Measurements from ENCODE around the gene MRPL54. TPM values are rescaled to one million over a fixed set of nuclear protein-coding genes. Genes with fewer than 3 reads are reported as not detected.
"Not testable (repeated sequence)": the region's sequence is repeated elsewhere in the genome, so short reads cannot be mapped to it uniquely, and the experiment has no call there.

MRPL54 gene
- total RNA-seq, 1 experiment from 2014 or later, result 74.4 TPM

DNA sequence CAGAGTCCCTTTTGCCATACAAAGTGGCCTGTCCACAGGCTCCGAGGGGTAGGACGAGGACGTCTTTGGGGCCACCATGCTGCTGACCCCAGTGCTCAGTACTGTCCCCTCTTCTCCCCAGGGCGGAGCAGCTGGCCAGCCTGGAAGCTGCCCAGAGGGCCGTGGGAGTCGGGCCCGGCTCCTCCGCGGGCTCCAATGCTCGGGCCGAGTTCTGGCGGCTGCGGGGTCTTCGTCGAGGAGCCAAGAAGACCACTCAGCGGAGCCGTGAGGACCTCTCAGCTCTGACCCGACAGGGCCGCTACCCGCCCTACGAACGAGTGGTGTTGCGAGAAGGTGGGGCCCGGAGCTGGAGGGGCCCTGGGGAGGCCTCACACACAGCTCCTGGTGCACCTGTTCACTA, 22.1 kb upstream of the MRPL54 start:
- DNase-seq (ENCODE audit: low spot score), result no peak

GRCh38 chr19:3743486-3743885, 19.0 kb upstream of the MRPL54 start:
- peak; percentile 28 for DNase-seq (ENCODE audit: low spot score)

GRCh38 chr19:3745363-3746045, 17.0 kb upstream of the MRPL54 start:
- DNase-seq (ENCODE audit: low spot score), result no peak

- DNase-seq (ENCODE audit: low spot score), result no peak
Measured at GRCh38 chr19:3746371-3747056, 16.0 kb upstream of the MRPL54 start.

GRCh38 chr19:3748965-3749364, 13.5 kb upstream of the MRPL54 start:
- DNase-seq (ENCODE audit: low spot score), result no peak

- no peak for DNase-seq (ENCODE audit: low spot score)
Measured at GRCh38 chr19:3750211-3750610, 12.3 kb upstream of the MRPL54 start.

GRCh38 chr19:3751236-3751635, 11.2 kb upstream of the MRPL54 start:
- DNase-seq (ENCODE audit: low spot score), result no peak

- DNase-seq (ENCODE audit: low spot score), result no peak
Measured at GRCh38 chr19:3752492-3752891, 10.0 kb upstream of the MRPL54 start.

GRCh38 chr19:3753631-3754410, 8.7 kb upstream of the MRPL54 start:
- no peak for DNase-seq (ENCODE audit: low spot score)

DNA sequence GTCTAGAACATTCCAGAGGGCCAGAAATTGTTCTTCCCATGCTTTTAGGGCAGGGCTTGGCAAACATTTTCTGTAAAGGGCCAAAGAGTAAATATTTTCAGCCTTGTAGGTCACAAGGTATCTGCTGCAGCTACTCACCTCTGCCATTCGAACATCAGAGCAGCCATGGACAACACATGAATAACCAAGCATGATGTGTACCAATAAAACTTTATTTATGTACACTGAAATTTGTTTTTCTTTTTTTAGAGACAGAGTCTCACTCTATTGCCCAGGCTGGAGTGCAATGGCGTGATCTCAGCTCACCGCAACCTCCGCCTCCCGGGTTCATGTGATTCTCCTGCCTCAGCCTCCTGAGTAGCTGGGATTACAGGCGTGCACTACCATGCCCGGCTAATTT, 4.8 kb upstream of the MRPL54 start:
- not testable (repeated sequence) for DNase-seq (ENCODE audit: low spot score)

- not testable (repeated sequence) for DNase-seq (ENCODE audit: low spot score)
Measured at GRCh38 chr19:3758297-3758696, 4.2 kb upstream of the MRPL54 start.

GRCh38 chr19:3759482-3760254, 2.8 kb upstream of the MRPL54 start:
- DNase-seq (ENCODE audit: low spot score), result no peak

DNA sequence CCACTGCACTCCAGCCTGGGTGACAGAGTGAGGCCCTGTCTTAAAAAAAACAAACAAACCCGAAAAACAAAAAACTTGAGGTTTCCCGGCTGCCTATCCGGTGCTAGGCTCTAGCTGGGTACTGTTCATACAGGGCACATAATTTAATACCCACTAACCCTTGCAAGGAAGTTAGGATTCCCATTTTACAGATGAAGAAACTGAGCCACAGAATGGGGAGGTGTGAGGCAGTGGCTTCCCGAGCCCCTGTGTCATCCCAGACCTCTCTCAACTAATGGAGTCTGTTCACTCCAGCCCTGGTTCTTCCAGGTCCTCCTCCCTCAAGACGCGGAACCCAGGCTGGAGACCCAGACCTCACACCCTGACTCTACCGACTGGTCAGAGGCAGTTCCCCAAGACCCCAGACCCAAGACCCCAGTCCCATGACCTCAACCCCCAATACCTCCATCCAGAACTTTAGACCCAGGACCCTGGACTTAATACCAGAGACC, 1.6 kb upstream of the MRPL54 start:
- DNase-seq (ENCODE audit: low spot score), result no peak

DNA sequence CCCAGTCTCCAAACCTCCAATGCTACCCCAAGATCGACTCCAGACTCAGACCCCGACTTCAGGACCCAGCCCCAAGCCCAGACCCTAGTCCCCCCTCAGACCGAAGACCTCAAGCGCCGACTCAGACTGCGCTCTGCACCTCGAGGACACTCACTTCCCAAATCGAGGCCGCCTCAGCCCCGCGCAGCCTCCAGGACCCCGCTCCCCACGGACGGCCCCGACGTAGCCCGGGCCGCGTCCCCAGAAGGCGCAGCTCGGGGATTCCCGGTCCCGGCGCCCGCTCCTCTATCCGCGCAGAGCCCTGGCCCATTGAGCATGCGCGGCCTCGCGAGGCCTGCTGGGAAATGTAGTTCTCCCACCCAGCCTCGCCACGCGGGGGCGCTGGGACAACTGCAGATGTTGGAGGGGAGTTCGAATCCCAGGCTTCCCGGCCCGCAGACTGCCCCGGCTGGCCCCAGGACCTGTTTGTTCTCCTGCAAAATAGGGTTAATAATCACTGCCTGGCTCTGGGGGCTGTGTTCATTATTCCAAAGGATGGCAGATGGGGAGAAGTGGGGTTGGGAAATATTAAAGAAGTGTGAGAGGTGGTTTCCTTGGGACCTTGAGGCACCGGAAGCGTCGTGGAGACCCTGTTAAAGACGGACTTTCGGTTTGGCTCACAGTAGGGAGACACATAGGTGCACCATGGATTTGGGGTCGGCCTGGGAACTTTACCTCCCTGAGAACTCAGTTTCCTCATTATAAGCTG, 926 bp upstream of the MRPL54 start, which contains the start of gene APBA3:
APBA3 (minus strand) TSS at position 311 of the 748 bp plus-strand sequence. CDS start 1,428 bp downstream, outside the sequence.
- peak; percentile 85 for DNase-seq (ENCODE audit: low spot score)

- no peak for DNase-seq (ENCODE audit: low spot score)
Measured at GRCh38 chr19:3762130-3762473, 380 bp upstream of the MRPL54 start.

GRCh38 chr19:3765121-3765520, 2.6 kb downstream of the MRPL54 start:
- no peak for DNase-seq (ENCODE audit: low spot score)

GRCh38 chr19:3765757-3766156, 3.3 kb downstream of the MRPL54 start:
- DNase-seq (ENCODE audit: low spot score), result not testable (repeated sequence)

GRCh38 chr19:3766520-3766919, 4.0 kb downstream of the MRPL54 start:
- no peak for DNase-seq (ENCODE audit: low spot score)

DNA sequence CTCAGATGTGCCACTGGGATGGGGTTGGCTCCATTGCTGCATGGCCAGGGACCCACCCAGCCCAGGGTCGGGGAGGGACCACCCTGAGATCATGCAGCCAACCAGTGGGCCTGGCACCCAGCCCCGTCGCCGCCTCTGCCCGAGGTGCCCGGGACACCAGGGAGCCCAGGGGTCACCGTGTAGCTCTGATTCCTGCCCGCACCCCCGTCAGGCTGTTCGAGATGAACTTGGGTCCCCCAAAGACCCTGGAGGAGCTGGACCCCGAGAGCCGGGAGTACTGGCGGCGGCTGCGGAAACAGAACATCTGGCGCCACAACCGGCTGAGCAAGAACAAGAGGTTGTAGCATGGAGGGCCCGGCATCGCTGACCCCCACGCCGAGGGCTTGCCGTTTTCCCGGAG, 4.6 kb downstream of the MRPL54 start:
- DNase-seq (ENCODE audit: low spot score), result no peak

DNA sequence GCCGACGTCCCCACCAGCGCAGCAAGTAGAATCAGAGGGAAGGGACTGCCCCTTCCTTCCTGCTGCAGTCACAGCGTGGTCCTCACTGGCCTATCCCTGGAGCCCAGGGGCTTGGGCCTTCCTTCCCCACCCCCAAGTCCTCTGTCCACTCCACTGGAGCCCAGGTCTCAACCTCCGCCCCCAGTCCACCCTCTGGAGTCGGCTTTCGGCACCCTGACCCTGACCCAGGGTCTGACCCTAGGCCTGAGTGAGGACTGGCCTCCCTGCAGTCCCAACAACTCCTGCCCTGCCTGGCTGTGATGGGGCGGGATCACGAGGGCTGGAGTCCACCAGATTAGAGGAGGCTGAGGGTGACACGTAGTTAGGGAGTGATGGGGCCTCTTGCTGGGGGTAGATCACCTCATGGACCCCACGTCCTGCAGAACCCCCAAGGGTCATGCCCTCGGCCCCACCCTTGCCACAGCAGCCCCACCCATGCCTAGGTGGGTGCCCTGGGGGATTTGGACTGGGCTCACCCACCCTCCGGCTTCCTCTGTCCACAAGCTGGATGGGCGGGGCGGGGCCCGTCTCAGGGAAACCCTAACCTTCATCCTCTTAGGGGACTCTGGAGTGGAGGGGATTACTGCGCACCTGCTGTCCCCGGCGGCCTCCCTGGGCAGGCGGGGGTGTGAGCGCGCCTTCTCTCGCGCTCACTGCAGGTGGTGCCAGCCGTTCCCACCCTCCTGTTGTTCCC, 5.7 kb downstream of the MRPL54 start:
- no peak for DNase-seq (ENCODE audit: low spot score)

Data from A172 (cell line).